KMS-11 (cell line): ENCODE measurements around the gene FBLN1.

Experiments
- H2AFZ ChIP-seq: fragments of 200-600 bp; sonication (generic); 2 replicates; pipeline ENCODE4 v1.6.1; 2016; ENCODE audit warnings: antibody characterized with exemption, mixed run types, low read depth
- H3K27ac ChIP-seq: fragments of 200-600 bp; sonication (generic); 2 replicates; pipeline ENCODE4 v1.6.1; 2016; ENCODE audit warnings: mild to moderate bottlenecking, mixed run types
- H3K27me3 ChIP-seq: fragments of 200-600 bp; sonication (generic); 2 replicates; pipeline ENCODE4 v1.6.1; 2017; ENCODE audit warnings: mild to moderate bottlenecking, low read depth, mixed run types, moderate library complexity; ENCODE audit not compliant: insufficient read depth
- H3K36me3 ChIP-seq: fragments of 200-600 bp; sonication (generic); 2 replicates; pipeline ENCODE4 v1.6.1; 2017; ENCODE audit warnings: mild to moderate bottlenecking, mixed run types; ENCODE audit not compliant: insufficient read depth
- H3K4me1 ChIP-seq: fragments of 200-600 bp; sonication (generic); 2 replicates; pipeline ENCODE4 v1.6.1; 2016; ENCODE audit warnings: mild to moderate bottlenecking, low read depth, mixed run types; ENCODE audit not compliant: poor library complexity, severe bottlenecking
- H3K4me2 ChIP-seq: fragments of 200-600 bp; sonication (generic); 2 replicates; pipeline ENCODE4 v1.7.0; 2016; ENCODE audit warnings: mild to moderate bottlenecking, mixed run types
- H3K4me3 ChIP-seq: fragments of 200-600 bp; sonication (generic); IDR thresholded peaks from 2 replicates; pipeline ENCODE4 v1.6.1; 2017; ENCODE audit warnings: low read depth, low read length, mixed read lengths; ENCODE audit not compliant: insufficient read depth
- H3K79me2 ChIP-seq: fragments of 200-600 bp; sonication (generic); 2 replicates; pipeline ENCODE4 v1.6.1; 2016; ENCODE audit warnings: low read depth, mixed run types; ENCODE audit not compliant: insufficient read depth
- H3K9ac ChIP-seq: fragments of 200-600 bp; sonication (generic); 2 replicates; pipeline ENCODE4 v1.6.1; 2016; ENCODE audit warnings: mild to moderate bottlenecking, mixed run types
- H4K20me1 ChIP-seq: fragments of 200-600 bp; sonication (generic); 2 replicates; pipeline ENCODE4 v1.6.1; 2016; ENCODE audit warnings: mild to moderate bottlenecking, mixed run types; ENCODE audit not compliant: insufficient read depth
- CTCF ChIP-seq: fragments of 200-600 bp; sonication (generic); conservative IDR thresholded peaks from 2 replicates; pipeline ENCODE4 v1.6.1; 2017; ENCODE audit warnings: low read depth, mild to moderate bottlenecking, antibody characterized with exemption, low read length, moderate library complexity, mixed read lengths

The FBLN1 gene

GRCh38 chr22:45512363-45512762, 9.7 kb downstream of the FBLN1 start:
- Histone ChIP-seq H3K4me2 (no peak overlapping the region), H3K27me3 (peaks cover 54% of the 10 kb centered on the region), H4K20me1 (no peaks in the 10 kb centered on the region), H3K79me2 (no peaks in the 10 kb centered on the region), H3K4me3 (no peak overlapping the region), H3K27ac (no peak overlapping the region), H3K4me1 (no peaks in the 10 kb centered on the region), H3K9ac (no peak overlapping the region), H2AFZ (no peak overlapping the region), H3K36me3 (no peaks in the 10 kb centered on the region)
- no peak for TF ChIP-seq CTCF

- Histone ChIP-seq H3K9ac (no peak overlapping the region), H3K27me3 (peaks cover 63% of the 10 kb centered on the region), H3K4me1 (no peaks in the 10 kb centered on the region), H3K4me3 (no peak overlapping the region), H2AFZ (no peak overlapping the region), H4K20me1 (no peaks in the 10 kb centered on the region), H3K4me2 (no peak overlapping the region), H3K79me2 (no peaks in the 10 kb centered on the region), H3K27ac (no peak overlapping the region), H3K36me3 (no peaks in the 10 kb centered on the region)
- no peak for TF ChIP-seq CTCF
Observed at GRCh38 chr22:45515676-45516075, 13.0 kb downstream of the FBLN1 start.

DNA sequence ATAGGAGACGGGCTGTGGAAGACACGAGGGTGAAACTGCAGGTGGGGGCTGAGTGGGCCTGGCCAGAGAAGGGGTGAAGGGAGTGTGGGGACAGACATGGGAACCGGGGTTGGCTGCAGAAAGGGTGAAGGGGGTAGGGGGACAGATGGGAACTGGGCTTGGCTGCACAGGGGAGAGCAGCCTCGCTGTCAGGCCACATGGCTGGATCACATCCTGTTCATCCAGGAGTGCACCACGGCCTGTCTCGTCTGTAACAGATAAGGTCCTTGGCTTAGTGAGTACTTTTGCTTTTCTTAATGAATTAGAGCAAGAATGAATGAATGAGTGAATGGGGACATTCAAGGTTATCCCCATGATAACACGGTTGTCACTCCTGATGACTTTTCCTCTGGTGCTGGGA, 13.5 kb downstream of the FBLN1 start:
- no peaks in the 10 kb centered on the region for H3K4me1 ChIP-seq
- no peaks in the 10 kb centered on the region for H3K36me3 ChIP-seq
- H3K9ac ChIP-seq = no peak overlapping the region
- peaks cover 64% of the 10 kb centered on the region for H3K27me3 ChIP-seq
- H3K4me3 ChIP-seq = no peak overlapping the region
- no peak overlapping the region for H3K27ac ChIP-seq
- H3K4me2 ChIP-seq = no peak overlapping the region
- no peak for TF ChIP-seq CTCF
- no peak overlapping the region for H2AFZ ChIP-seq
- no peaks in the 10 kb centered on the region for H4K20me1 ChIP-seq
- no peaks in the 10 kb centered on the region for H3K79me2 ChIP-seq

DNA sequence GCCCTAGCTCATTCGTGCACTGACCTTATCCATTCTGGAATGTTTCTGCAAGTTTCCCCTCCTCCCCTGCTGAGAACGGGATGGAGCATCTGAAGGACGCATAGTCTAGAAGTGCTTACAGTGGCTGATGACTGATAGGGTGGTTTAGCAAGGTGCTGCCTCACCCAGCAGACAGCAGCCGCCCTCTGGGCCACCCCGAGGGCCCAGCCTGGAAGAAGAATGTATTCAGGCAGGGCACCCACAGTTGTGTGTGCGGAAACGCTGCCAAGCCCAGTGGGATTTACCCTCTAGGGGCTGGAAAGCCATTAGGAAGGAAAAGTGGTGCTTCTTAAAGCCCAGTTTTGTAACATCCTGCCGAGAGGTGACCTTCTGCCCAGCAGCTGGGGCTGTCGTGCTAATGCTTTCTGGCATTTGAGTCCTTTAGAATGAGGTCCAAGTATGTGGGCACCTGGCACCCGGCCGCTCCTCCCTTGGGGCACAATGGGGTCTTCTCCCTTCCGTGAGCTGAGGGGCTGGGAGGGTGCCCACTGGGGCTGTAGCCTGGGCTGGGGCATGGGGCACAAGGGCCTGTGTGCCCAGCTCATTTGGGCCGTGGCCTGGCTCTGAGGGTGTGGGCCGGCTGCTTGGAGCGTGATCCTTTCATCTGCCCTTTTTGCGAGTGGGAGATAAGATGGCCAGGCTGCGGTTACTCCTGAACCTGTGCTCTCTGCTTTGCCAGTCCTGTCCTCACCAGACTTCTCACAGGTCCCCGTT, 14.4 kb downstream of the FBLN1 start:
- Histone ChIP-seq H3K27ac (no peak overlapping the region), H3K79me2 (no peaks in the 10 kb centered on the region)

More for the DNA sequence above, 14.4 kb downstream of the FBLN1 start:
- Histone ChIP-seq H3K4me2 (no peak overlapping the region), H3K4me3 (no peak overlapping the region), H3K36me3 (no peaks in the 10 kb centered on the region), H3K9ac (no peak overlapping the region), H3K27me3 (peaks cover 59% of the 10 kb centered on the region), H2AFZ (no peak overlapping the region), H3K4me1 (no peaks in the 10 kb centered on the region), H4K20me1 (no peaks in the 10 kb centered on the region)
- no peak for TF ChIP-seq CTCF
